SK-N-SH (cell line): ENCODE measurements around the gene RAPGEF1. TPM values are rescaled to one million over a fixed set of nuclear protein-coding genes. Genes with fewer than 3 reads are reported as not detected.

Experiments
- CTCF ChIA-PET: fragments of 300-600, 350-600 bp; formaldehyde crosslinking; extraction: SDS; loops from one replicate; lab custom pipeline; 2021; lab: Yijun Ruan, JAX
- POLR2A ChIA-PET: fragments of 350-600 bp; sonication (Branson Sonifier 250); formaldehyde crosslinking; extraction: SDS; loops from one replicate; lab custom pipeline; 2020; ENCODE audit warnings: antibody characterized with exemption, inconsistent platforms; lab: Yijun Ruan, JAX
- DNase-seq: peaks from one replicate; pipeline ENCODE4 v3.0.0; 2012
- H2AFZ ChIP-seq: fragments of 200-600 bp; sonication (generic); 2 replicates; pipeline ENCODE4 v1.8.1; 2016; ENCODE audit warnings: antibody characterized with exemption, mild to moderate bottlenecking, low read depth
- H3F3A ChIP-seq: fragments of 200-600 bp; sonication (generic); replicated peaks from 2 replicates; pipeline ENCODE3; 2016; ENCODE audit warnings: antibody characterized with exemption, mild to moderate bottlenecking; ENCODE audit not compliant: insufficient read depth
- H3K27ac ChIP-seq, 2 experiments: fragments of 200-500 bp in 1 of 2; fragments of 200-600 bp in 1 of 2; sonication (Bioruptor generic) in 1 of 2; sonication (generic), shearing (Covaris generic) in 1 of 2; 2 replicates each; pipeline versions ENCODE4 v1.5.1 to v1.6.1; 2014 to 2016; ENCODE audit warnings: low read depth in 2 of 2, inconsistent platforms in 1 of 2, low read length in 1 of 2, mild to moderate bottlenecking in 1 of 2, mixed read lengths in 1 of 2
- H3K27me3 ChIP-seq: fragments of 200-600 bp; sonication (generic), shearing (Covaris generic); 2 replicates; pipeline ENCODE4 v1.6.1; 2016; ENCODE audit warnings: mixed run types; ENCODE audit not compliant: insufficient read depth
- H3K36me3 ChIP-seq, 2 experiments: fragments of 200-500 bp in 1 of 2; fragments of 200-600 bp in 1 of 2; sonication (Bioruptor generic) in 1 of 2; sonication (generic) in 1 of 2; replicated peaks in 1 of 2; 2 replicates each; pipeline versions ENCODE3 to v1.5.1; 2014 to 2016; ENCODE audit warnings: low read length in 1 of 2, mild to moderate bottlenecking in 1 of 2; ENCODE audit not compliant: insufficient read depth in 2 of 2, control insufficient read depth in 1 of 2
- H3K4me1 ChIP-seq, 2 experiments: fragments of 200-500 bp in 1 of 2; fragments of 200-600 bp in 1 of 2; sonication (Bioruptor generic) in 1 of 2; sonication (generic), shearing (Covaris generic) in 1 of 2; 2 replicates each; pipeline versions ENCODE4 v1.5.1 to v1.6.1; 2014 to 2016; ENCODE audit warnings: low read depth in 1 of 2, low read length in 1 of 2, mixed run types in 1 of 2; ENCODE audit not compliant: insufficient read depth in 2 of 2, control insufficient read depth in 1 of 2
- H3K4me2 ChIP-seq: fragments of 200-600 bp; sonication (generic), shearing (Covaris generic); 2 replicates; pipeline ENCODE4 v1.6.1; 2017; ENCODE audit warnings: mixed run types
- H3K4me3 ChIP-seq, 2 experiments: fragments of 200-500 bp in 1 of 2; fragments of 200-600 bp in 1 of 2; sonication (Bioruptor generic) in 1 of 2; sonication (generic), shearing (Covaris generic) in 1 of 2; 2 replicates each; pipeline versions ENCODE4 v1.5.1 to v1.8.1; 2014 to 2016; ENCODE audit warnings: low read depth in 2 of 2, inconsistent platforms in 1 of 2, low read length in 1 of 2, mild to moderate bottlenecking in 1 of 2, mixed read lengths in 1 of 2, moderate library complexity in 1 of 2
- H3K79me2 ChIP-seq: fragments of 200-600 bp; sonication (generic); 2 replicates; pipeline ENCODE4 v1.8.1; 2017; ENCODE audit warnings: mild to moderate bottlenecking; ENCODE audit not compliant: insufficient read depth
- H3K9ac ChIP-seq: fragments of 200-600 bp; sonication (generic); 2 replicates; pipeline ENCODE4 v1.6.1; 2017; ENCODE audit warnings: mixed run types
- H3K9me2 ChIP-seq: fragments of 200-600 bp; sonication (generic); 2 replicates; pipeline ENCODE4 v1.6.1; 2017; ENCODE audit warnings: mixed run types
- H3K9me3 ChIP-seq: fragments of 200-600 bp; sonication (generic); 2 replicates; pipeline ENCODE4 v1.6.1; 2017; ENCODE audit warnings: mixed run types, mild to moderate bottlenecking, moderate library complexity
- H4K20me1 ChIP-seq: fragments of 200-600 bp; sonication (generic); 2 replicates; pipeline ENCODE4 v1.6.1; 2017; ENCODE audit warnings: mild to moderate bottlenecking, mixed run types; ENCODE audit not compliant: insufficient read depth
- CHD2 ChIP-seq: fragments of 150-350 bp; IDR thresholded peaks from 2 replicates; pipeline ENCODE4 v1.6.1; 2018; ENCODE audit warnings: low read length; ENCODE audit not compliant: partially characterized antibody
- ELF1 ChIP-seq: IDR thresholded peaks from 2 replicates; pipeline ENCODE4 v1.4.0; 2012
- EP300 ChIP-seq, 2 experiments: IDR thresholded peaks; 2 replicates each; pipeline versions ENCODE4 v1.4.0 to v1.6.1; 2012; ENCODE audit warnings: borderline replicate concordance in 1 of 2, low read depth in 1 of 2, low read length in 1 of 2
- EZH2phosphoT487 ChIP-seq: fragments of 200-600 bp; sonication (generic); IDR thresholded peaks from 2 replicates; pipeline ENCODE4 v1.6.1; 2017; ENCODE audit warnings: low read depth, mixed run types, mild to moderate bottlenecking, antibody characterized with exemption, moderate library complexity, borderline replicate concordance
- FOXJ3 ChIP-seq: sonication (generic); formaldehyde crosslinking; IDR thresholded peaks from 2 replicates; pipeline ENCODE4 v1.5.1; 2020; ENCODE audit warnings: mild to moderate bottlenecking, missing genetic modification reagents
- GABPA ChIP-seq: IDR thresholded peaks from 2 replicates; pipeline ENCODE4 v1.4.0; 2012; ENCODE audit warnings: low read depth, mild to moderate bottlenecking
- MAX ChIP-seq: IDR thresholded peaks from 2 replicates; pipeline ENCODE4 v1.4.0; 2012; ENCODE audit warnings: low read depth
- NFIC ChIP-seq: IDR thresholded peaks from 2 replicates; pipeline ENCODE4 v1.4.0; 2012; ENCODE audit warnings: borderline replicate concordance
- PBX3 ChIP-seq: IDR thresholded peaks from 2 replicates; pipeline ENCODE4; 2012
- POLR2AphosphoS5 ChIP-seq: IDR thresholded peaks from 2 replicates; pipeline ENCODE4 v1.6.1; 2012; ENCODE audit warnings: low read depth, low read length
- REST ChIP-seq: IDR thresholded peaks from 2 replicates; pipeline ENCODE4 v1.6.1; 2012; ENCODE audit warnings: mild to moderate bottlenecking, low read depth, low read length, moderate library complexity
- RFX5 ChIP-seq: IDR thresholded peaks from 2 replicates; pipeline ENCODE4 v1.6.1; 2012; ENCODE audit warnings: mild to moderate bottlenecking, improper control_type of control experiment, low read length
- RXRA ChIP-seq: IDR thresholded peaks from 2 replicates; pipeline ENCODE4 v1.4.0; 2012; ENCODE audit warnings: low read depth, mild to moderate bottlenecking, borderline replicate concordance
- SMC3 ChIP-seq: IDR thresholded peaks from 2 replicates; pipeline ENCODE4 v1.6.1; 2012; ENCODE audit warnings: low read depth, low read length, improper control_type of control experiment
- TAF1 ChIP-seq: IDR thresholded peaks from 2 replicates; pipeline ENCODE4 v1.6.1; 2012; ENCODE audit warnings: low read depth, mild to moderate bottlenecking, low read length, moderate library complexity, borderline replicate concordance
- TCF12 ChIP-seq: IDR thresholded peaks from 2 replicates; pipeline ENCODE4 v1.4.0; 2012
- TEAD4 ChIP-seq: IDR thresholded peaks from 2 replicates; pipeline ENCODE4 v1.4.0; 2012; ENCODE audit warnings: mild to moderate bottlenecking, borderline replicate concordance; ENCODE audit not compliant: insufficient read depth
- USF2 ChIP-seq: fragments of 150-350 bp; IDR thresholded peaks from 2 replicates; pipeline ENCODE4 v1.6.1; 2017; ENCODE audit warnings: antibody characterized with exemption, low read length, low read depth, borderline replicate concordance
- ZBTB33 ChIP-seq: IDR thresholded peaks from 2 replicates; pipeline ENCODE4 v1.4.0; 2012; ENCODE audit warnings: low read depth, borderline replicate concordance
- WGBS: methylation state at CpG from one replicate; pipeline ENCODE4 v1.1.6; 2017; ENCODE audit warnings: low lambda C conversion rate; 5-methylcytosine and 5-hydroxymethylcytosine counted together
- polyA plus RNA-seq, 3 experiments: library from polyadenylated mRNA; depleted of rRNA; stranded (reverse); fragments of >200 nt; gene quantifications; 2 replicates each; pipeline ENCODE4 v1.2.3, GENCODE V29; 2012

RAPGEF1 gene
- polyA plus RNA-seq, 1 of the 3 experiments (the other 2 are of a cell fraction) = 26.2 TPM

- no peaks in the 10 kb centered on the region for H3K27me3 ChIP-seq
- H2AFZ ChIP-seq = no peak overlapping the region
- H4K20me1 ChIP-seq = peaks cover 25% of the 10 kb centered on the region
- H3K9me3 ChIP-seq = no peaks in the 10 kb centered on the region
- POLR2A ChIA-PET = no interaction called here
- no peak overlapping the region for H3K4me2 ChIP-seq
- no peak overlapping the region; a peak in 1 of 4 replicates for H3K27ac ChIP-seq
- H3K36me3 ChIP-seq = no peaks in the 10 kb centered on the region
- H3K4me1 ChIP-seq = peaks cover 22 to 31% of the 10 kb centered on the region in 2 experiments; a peak in 2 of 4 replicates
- no peak for TF ChIP-seq FOXJ3 (CRISPR knock-in tag)
- no peak for TF ChIP-seq SMC3
- TF ChIP-seq NFIC = no peak
- no peak for TF ChIP-seq MAX
- no peak for TF ChIP-seq PBX3
- TF ChIP-seq CHD2 = no peak
- no peak for TF ChIP-seq USF2
- no peak for TF ChIP-seq ELF1
- TF ChIP-seq, all 33 proteins: peak for 0
- DNase-seq = no peak
- WGBS = 94% methylated on average over 5 of the region's 5 CpGs
- H3K9me2 ChIP-seq = no peaks in the 10 kb centered on the region
- peaks cover 56% of the 10 kb centered on the region for H3K79me2 ChIP-seq
- no peak overlapping the region for H3K4me3 ChIP-seq
- no peak overlapping the region for H3K9ac ChIP-seq
- H3F3A ChIP-seq = no peaks in the 10 kb centered on the region
- CTCF ChIA-PET = no interaction called here
Observed at GRCh38 chr9:131707050-131707449, 32.8 kb downstream of the RAPGEF1 start.

GRCh38 chr9:131706608-131706970 lies 33.3 kb downstream of the RAPGEF1 start:
- Histone ChIP-seq H3K4me3 (no peak overlapping the region), H3K9ac (no peak overlapping the region), H3K9me3 (no peaks in the 10 kb centered on the region), H3F3A (no peaks in the 10 kb centered on the region), H3K36me3 (no peaks in the 10 kb centered on the region), H3K27ac (no peak overlapping the region), H3K9me2 (no peaks in the 10 kb centered on the region), H4K20me1 (peaks cover 24% of the 10 kb centered on the region; the same call in 1 of the 2 replicates), H3K4me2 (no peak overlapping the region), H3K79me2 (peaks cover 57% of the 10 kb centered on the region), H3K27me3 (no peaks in the 10 kb centered on the region), H3K4me1 (peaks cover 22 to 34% of the 10 kb centered on the region in 2 experiments; a peak in 2 of 4 replicates), H2AFZ (no peak overlapping the region)
- no peak for DNase-seq
- ChIA-PET POLR2A (no interaction called here), CTCF (no interaction called here)
- 92% methylated on average over 6 of the region's 6 CpGs for WGBS
- no peak for TF ChIP-seq TEAD4
- no peak for TF ChIP-seq EZH2phosphoT487
- no peak for TF ChIP-seq POLR2AphosphoS5
- TF ChIP-seq RFX5 = no peak
- TF ChIP-seq NFIC = no peak
- TF ChIP-seq PBX3 = no peak
- TF ChIP-seq REST = no peak
- TF ChIP-seq RXRA = no peak
- TF ChIP-seq TAF1 = no peak
- no peak for TF ChIP-seq ZBTB33
- no peak for TF ChIP-seq TCF12
- no peak for TF ChIP-seq GABPA
- TF ChIP-seq EP300 (IDR thresholded peaks at IDR 0.05; ENCODE audit: borderline replicate concordance in 1 of 2, low read depth in 1 of 2, low read length in 1 of 2) = no peak
